ENCODE results near the gene SPTLC2. TPM values are rescaled to one million over a fixed set of nuclear protein-coding genes. Genes with fewer than 3 reads are reported as not detected.

Gene SPTLC2
- total and polyA plus RNA-seq, 10 donors, result 7.0 to 103 (median 69.5) TPM

GRCh38 chr14:77579780-77580179, 36.7 kb downstream of the SPTLC2 start:
- TF ChIP-seq POLR2A (IDR thresholded peaks at IDR 0.05) (no peak), POLR2AphosphoS5 (IDR thresholded peaks at IDR 0.05) (no peak), CTCF (IDR thresholded peaks at IDR 0.05 in 8 of 11, conservative IDR thresholded peaks at IDR 0.05 in 3 of 11) (no peak)
- Histone ChIP-seq H3K9me3 (no peaks in the 10 kb centered on the region), H3K4me3 (no peak overlapping the region), H3K27me3 (replicated peaks in 1 of 7) (no peaks in the 10 kb centered on the region), H3K4me1 (peaks cover 19 to 87% (median 50%) of the 10 kb centered on the region in 6 donors), H3K36me3 (peaks cover 0 to 42% (median 12%) of the 10 kb centered on the region in 6 donors), H3K27ac (peak overlapping the region in 4 of 8 donors; percentile 62 to 81 (median 76))
- no peak for DNase-seq
- 76 to 91% (median 88%) methylated on average over 1 of the region's 1 CpG for WGBS, 5 donors
- intact Hi-C loops (cut with DNase I; ENCODE audit: low total_unique reads), result no loop called here

GRCh38 chr14:77579065-77579464, 37.4 kb downstream of the SPTLC2 start:
- Histone ChIP-seq H3K4me1 (peaks cover 15 to 79% (median 43%) of the 10 kb centered on the region in 6 donors), H3K4me3 (no peak overlapping the region), H3K36me3 (peaks cover 0 to 49% (median 13%) of the 10 kb centered on the region in 6 donors), H3K27me3 (replicated peaks in 1 of 7) (no peaks in the 10 kb centered on the region), H3K9me3 (no peaks in the 10 kb centered on the region), H3K27ac (peak overlapping the region in 3 of 8 donors; percentile 74 to 81 (median 79))
- DNase-seq, result no peak
- no peak for TF ChIP-seq POLR2A (IDR thresholded peaks at IDR 0.05)
- no peak for TF ChIP-seq POLR2AphosphoS5 (IDR thresholded peaks at IDR 0.05)
- no peak for TF ChIP-seq CTCF (IDR thresholded peaks at IDR 0.05 in 8 of 11, conservative IDR thresholded peaks at IDR 0.05 in 3 of 11)
- WGBS, 5 donors, result 70 to 86% (median 77%) methylated on average over 2 of the region's 2 CpGs
- intact Hi-C loops (cut with DNase I; ENCODE audit: low total_unique reads), result no loop called here

DNA sequence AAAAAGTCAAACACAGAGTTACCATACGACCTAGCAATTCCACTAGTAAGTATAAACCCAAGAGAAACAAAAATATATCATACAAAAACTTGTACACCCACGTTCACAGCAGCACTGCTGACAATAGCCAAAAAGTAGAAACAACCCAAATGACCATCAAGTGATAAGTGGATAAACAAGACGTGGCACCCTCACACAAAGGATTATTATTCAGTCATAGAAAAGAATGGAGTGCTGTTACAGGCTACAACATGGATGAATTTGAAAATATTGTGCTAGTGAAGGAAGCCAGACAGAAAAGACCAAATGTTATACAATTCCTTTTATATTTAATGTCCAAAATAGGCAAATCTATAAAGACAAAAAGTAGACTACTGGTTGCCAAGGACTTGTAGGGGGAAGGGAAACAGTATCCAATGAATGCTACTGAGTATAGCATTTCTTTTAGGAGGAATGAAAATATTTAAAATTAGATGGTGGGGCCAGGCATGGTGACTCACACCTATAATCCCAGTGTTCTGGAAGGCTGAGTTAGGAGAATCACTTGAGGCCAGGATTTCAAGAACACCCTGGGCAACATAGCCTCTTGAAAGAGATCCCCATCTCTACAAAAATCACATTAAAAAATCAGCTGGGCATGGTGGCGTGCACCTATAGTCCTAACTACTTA, 41.9 kb downstream of the SPTLC2 start:
- no peaks in the 10 kb centered on the region for H3K9me3 ChIP-seq
- H3K4me3 ChIP-seq, result no peak overlapping the region
- intact Hi-C loops (cut with DNase I; ENCODE audit: low total_unique reads), result no loop called here
- no peak for TF ChIP-seq POLR2A (IDR thresholded peaks at IDR 0.05)
- no peak for TF ChIP-seq CTCF (IDR thresholded peaks at IDR 0.05 in 8 of 11, conservative IDR thresholded peaks at IDR 0.05 in 3 of 11)
- no peak for TF ChIP-seq POLR2AphosphoS5 (IDR thresholded peaks at IDR 0.05)
- no peak for DNase-seq
- 67 to 84% (median 72%) methylated on average over 4 of the region's 4 CpGs for WGBS, 5 donors
- no peak overlapping the region for H3K27ac ChIP-seq
- H3K4me1 ChIP-seq, result peaks cover 0 to 47% (median 12%) of the 10 kb centered on the region in 6 donors
- H3K27me3 ChIP-seq (replicated peaks in 1 of 7), result no peaks in the 10 kb centered on the region
- H3K36me3 ChIP-seq, result peaks cover 0 to 86% (median 25%) of the 10 kb centered on the region in 6 donors

DNA sequence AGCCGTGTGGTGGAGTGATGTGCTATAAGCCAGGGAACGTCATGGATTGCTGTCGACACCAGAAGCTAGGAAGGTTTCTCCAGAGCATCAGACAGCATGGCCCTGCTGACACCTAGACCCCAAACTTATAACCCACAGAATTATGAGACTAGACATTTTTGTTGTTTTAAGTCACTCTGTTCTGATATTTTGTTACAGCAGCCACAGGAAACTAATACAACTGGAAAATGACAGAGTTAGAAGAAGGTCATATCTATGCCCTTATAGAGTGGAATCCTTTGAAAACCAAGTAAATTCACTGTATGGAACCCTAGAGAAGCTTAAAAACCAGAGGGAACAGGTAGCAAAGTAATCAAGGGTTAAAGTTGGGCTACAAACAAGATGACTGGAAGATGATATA, 42.5 kb downstream of the SPTLC2 start:
- no peaks in the 10 kb centered on the region for H3K27me3 ChIP-seq (replicated peaks in 1 of 7)
- peaks cover 0 to 40% (median 11%) of the 10 kb centered on the region in 6 donors for H3K4me1 ChIP-seq
- no peak overlapping the region for H3K27ac ChIP-seq
- no peaks in the 10 kb centered on the region for H3K9me3 ChIP-seq
- DNase-seq, result no peak
- intact Hi-C loops (cut with DNase I; ENCODE audit: low total_unique reads), result no loop called here
- no peak for TF ChIP-seq POLR2A (IDR thresholded peaks at IDR 0.05)
- TF ChIP-seq POLR2AphosphoS5 (IDR thresholded peaks at IDR 0.05), result no peak
- no peak for TF ChIP-seq CTCF (IDR thresholded peaks at IDR 0.05 in 8 of 11, conservative IDR thresholded peaks at IDR 0.05 in 3 of 11)
- 94 to 100% (median 97%) methylated on average over 3 of the region's 3 CpGs for WGBS, 5 donors
- no peak overlapping the region for H3K4me3 ChIP-seq
- H3K36me3 ChIP-seq, result peaks cover 0 to 93% (median 29%) of the 10 kb centered on the region in 6 donors

Data from spleen (tissue), 11 donors.